AG09309 (cell line): ENCODE results near the gene JPH2.

Source experiments
- DNase-seq: peaks from one replicate; pipeline ENCODE4 v3.0.0-alpha.2; 2010; ENCODE audit warnings: low read depth
- H3K4me3 ChIP-seq: 2 replicates; pipeline ENCODE4 v1.5.1; 2011; ENCODE audit warnings: mild to moderate bottlenecking, low read depth, low read length, moderate library complexity; ENCODE audit not compliant: control insufficient read depth
- TF ChIP-seq, protein P1 (sequence below): IDR thresholded peaks from 2 replicates; pipeline ENCODE4 v1.5.1; 2011; ENCODE audit warnings: mild to moderate bottlenecking, low read depth, low read length, inconsistent platforms; ENCODE audit not compliant: insufficient read depth, control insufficient read depth; ENCODE audit errors: missing control alignments

Gene JPH2

DNA sequence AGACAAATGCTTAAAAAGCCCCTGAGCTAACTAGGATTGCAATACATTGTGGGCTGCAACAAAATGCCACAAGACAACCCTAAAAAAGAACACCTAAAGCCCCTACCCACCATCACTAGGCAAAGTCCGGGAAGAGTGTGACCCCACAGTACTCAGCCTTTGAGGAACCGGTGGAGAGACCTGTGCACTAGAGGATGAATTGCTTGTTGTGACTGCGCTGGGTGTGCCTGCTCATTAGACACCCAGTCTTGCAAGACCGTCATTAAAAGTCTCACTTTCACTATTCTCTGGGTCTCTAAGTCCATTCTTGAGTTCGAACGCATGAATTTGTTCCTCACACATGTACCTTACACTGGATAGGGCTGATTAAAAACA lies 88.7 kb downstream of the JPH2 start:
- TF ChIP-seq, protein P1, sequence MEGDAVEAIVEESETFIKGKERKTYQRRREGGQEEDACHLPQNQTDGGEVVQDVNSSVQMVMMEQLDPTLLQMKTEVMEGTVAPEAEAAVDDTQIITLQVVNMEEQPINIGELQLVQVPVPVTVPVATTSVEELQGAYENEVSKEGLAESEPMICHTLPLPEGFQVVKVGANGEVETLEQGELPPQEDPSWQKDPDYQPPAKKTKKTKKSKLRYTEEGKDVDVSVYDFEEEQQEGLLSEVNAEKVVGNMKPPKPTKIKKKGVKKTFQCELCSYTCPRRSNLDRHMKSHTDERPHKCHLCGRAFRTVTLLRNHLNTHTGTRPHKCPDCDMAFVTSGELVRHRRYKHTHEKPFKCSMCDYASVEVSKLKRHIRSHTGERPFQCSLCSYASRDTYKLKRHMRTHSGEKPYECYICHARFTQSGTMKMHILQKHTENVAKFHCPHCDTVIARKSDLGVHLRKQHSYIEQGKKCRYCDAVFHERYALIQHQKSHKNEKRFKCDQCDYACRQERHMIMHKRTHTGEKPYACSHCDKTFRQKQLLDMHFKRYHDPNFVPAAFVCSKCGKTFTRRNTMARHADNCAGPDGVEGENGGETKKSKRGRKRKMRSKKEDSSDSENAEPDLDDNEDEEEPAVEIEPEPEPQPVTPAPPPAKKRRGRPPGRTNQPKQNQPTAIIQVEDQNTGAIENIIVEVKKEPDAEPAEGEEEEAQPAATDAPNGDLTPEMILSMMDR, result no peak
- no peak overlapping the region for H3K4me3 ChIP-seq
- no peak for DNase-seq

DNA sequence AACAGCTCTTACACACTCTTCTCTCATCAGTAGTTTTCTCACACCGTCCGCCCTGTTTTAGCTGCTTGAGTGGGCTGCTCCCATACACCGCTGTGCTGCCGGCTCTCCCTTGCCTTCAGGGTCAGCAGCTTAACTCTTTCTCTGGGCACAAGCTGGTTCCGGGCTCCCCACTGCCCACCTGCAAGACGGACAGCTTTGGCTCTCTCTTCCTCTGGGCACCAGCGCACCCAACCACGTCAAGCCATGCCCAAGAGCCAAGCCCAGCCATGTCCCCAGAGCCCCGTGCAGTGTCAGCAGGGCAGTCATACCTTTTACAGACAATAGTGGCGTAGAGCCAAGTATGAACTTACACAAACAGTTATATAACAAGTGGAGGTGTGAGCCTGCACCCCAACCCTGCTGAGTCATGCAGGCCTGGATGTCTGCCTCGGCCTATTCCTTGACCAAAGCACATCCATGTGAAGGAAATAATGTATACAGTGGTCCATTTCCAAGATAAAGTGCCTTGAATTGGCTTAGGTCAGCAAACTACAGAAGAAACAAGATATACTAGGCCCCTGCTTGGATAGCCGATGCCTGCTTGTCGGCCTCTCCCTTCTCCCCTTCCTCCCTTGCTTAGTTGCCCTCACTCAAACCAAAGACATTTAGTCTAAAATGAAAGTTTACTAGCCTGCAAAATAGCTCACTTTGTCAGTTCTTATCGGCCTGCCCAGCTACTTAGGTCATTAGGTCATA lies 89.3 kb downstream of the JPH2 start:
- TF ChIP-seq, protein P1, result no peak
- DNase-seq, result no peak

DNA sequence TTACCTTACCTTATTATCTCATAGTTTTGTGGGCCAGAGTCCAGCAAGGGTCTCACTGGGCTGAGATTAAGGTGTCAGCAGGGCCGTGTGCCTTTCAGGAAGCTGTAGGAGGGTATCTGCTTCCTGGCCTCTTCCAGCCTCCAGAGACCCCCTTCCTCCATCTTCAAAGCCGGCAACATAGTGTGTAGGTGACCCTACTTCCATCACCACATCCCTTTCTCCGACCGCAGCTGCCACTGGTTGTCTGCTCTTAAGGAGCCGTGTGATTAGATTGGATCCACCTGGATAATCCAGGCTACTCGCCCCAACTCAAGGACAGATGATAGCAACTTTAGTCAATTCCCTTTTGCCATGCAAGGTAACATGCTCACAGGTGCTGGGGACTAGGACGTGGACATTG lies 91.2 kb downstream of the JPH2 start:
- no peak for DNase-seq
- no peak overlapping the region for H3K4me3 ChIP-seq
- TF ChIP-seq, protein P1, result no peak

More for the DNA sequence above, 89.3 kb downstream of the JPH2 start:
- no peak overlapping the region for H3K4me3 ChIP-seq

DNA sequence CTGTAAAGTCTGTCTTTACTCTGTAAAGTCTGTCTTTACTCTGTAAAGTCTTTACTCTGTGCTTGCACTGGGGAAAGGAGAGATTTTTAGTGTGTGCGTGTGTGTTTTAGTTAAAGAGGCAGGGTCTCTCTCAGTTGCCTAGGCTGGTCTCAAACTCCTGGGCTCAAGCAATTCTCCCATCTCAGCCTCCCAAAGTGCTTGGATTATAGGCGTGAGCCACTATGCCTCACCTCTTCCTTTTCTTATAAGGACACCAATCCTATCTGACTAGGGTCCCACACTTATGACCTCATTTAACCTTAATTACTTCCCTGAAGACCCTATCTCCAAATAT lies 93.8 kb downstream of the JPH2 start:
- no peak for DNase-seq
- no peak overlapping the region for H3K4me3 ChIP-seq
- TF ChIP-seq, protein P1, result no peak

DNA sequence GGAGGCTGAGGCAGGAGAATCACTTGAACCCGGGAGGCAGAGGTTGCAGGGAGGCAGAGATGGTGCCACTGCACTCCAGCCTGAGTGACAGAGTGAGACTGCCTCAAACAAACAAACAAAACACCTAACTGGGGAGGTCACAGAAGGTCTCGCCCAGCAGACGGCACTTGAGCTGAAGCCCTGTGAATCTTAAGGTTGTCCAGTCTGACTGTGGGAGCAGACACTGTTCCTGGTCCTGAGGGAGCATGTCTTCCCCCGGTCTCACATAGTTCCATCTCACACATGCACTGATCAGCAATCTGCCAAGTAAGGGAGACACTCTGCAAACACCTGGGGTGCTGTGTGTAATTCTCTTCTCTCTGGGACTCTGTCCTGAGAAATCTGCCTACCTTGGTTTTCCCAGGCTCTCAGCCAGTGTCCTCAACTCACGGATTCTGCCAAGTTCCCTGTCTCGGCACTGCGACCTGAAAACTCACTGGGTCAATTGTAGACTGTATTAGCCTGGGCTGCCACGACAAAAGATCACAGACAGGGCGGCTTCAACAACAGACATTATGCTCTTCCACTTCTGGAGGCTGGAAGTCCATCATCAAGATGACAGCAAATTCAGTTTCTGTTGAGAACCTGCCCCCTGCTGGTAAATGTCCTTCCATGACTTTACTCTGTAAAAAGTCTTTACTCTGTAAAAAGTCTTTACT lies 94.3 kb downstream of the JPH2 start:
- no peak for DNase-seq
- TF ChIP-seq, protein P1, result peak; percentile 60
- no peak overlapping the region for H3K4me3 ChIP-seq

DNA sequence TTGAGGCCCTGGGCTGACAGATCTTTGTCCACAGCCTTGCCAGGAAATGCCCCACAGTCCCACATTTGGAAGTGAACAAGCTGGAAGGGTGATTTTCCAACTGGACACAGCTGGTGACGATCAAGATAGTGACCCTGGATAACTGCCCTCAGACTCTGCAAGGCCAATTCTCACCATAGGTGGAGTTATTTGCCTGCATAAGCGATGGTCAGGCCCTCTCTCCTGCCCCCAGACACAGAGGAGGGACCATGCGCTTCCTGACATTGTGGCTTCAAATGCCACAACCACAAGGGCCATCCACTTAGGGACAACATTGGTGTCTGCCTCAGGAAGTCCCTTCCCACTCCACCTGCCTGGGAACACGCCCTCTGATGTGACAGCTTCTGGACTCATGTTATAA lies 96.0 kb downstream of the JPH2 start:
- TF ChIP-seq, protein P1, result no peak
- no peak for DNase-seq
- no peak overlapping the region for H3K4me3 ChIP-seq
